Esophagus mucosa (tissue), 1 donor: ENCODE results near the gene KCNAB3. TPM values are rescaled to one million over a fixed set of nuclear protein-coding genes. Genes with fewer than 3 reads are reported as not detected.

ENCODE experiments used
- ATAC-seq: fragments of 200-7000 bp; cut with Tn5 transposase; one replicate; pipeline ENCODE4 v1.9.1; 2020
- total RNA-seq: library from RNA; stranded (reverse); gene quantifications from one replicate; pipeline ENCODE4 v1.2.4, GENCODE V29; 2023
- donor health status: DM: yes; HTN: yes; CAD: no.

KCNAB3 gene
- total RNA-seq, 1 donor from 2014 or later, result 0.44 TPM

- ATAC-seq, result no peak
Observed at GRCh38 chr17:7875804-7876370, 53.8 kb downstream of the KCNAB3 start.

GRCh38 chr17:7873051-7873450 is 56.6 kb downstream of the KCNAB3 start:
- ATAC-seq, result no peak

Other genes with a start within 250 kb of the KCNAB3 start
- 74.1 TPM for gene TP53, start 242.4 kb downstream of the KCNAB3 start, total RNA-seq
- gene WRAP53, start 241.4 kb downstream of the KCNAB3 start, total RNA-seq, result 8.5 TPM
- gene EFNB3, start 224.7 kb downstream of the KCNAB3 start, total RNA-seq, result 1.6 TPM
- 0.04 TPM for gene DNAH2, start 212.1 kb downstream of the KCNAB3 start, total RNA-seq
- gene KDM6B, start 95.6 kb downstream of the KCNAB3 start, total RNA-seq, result 16.7 TPM
- gene TMEM88, start 74.8 kb downstream of the KCNAB3 start, total RNA-seq, result 1.7 TPM
- gene NAA38, start 72.3 kb downstream of the KCNAB3 start, total RNA-seq, result 93.3 TPM
- gene CYB5D1, start 71.9 kb downstream of the KCNAB3 start, total RNA-seq, result 7.6 TPM
- 50.7 TPM for gene CHD3, start 41.1 kb downstream of the KCNAB3 start, total RNA-seq
- gene RNF227, start 13.6 kb downstream of the KCNAB3 start, total RNA-seq, result 2.4 TPM
- 108 TPM for gene TRAPPC1, start 2.1 kb upstream of the KCNAB3 start, total RNA-seq
- gene CNTROB, start 2.4 kb upstream of the KCNAB3 start, total RNA-seq, result 15.4 TPM
- gene GUCY2D, start 72.8 kb upstream of the KCNAB3 start, total RNA-seq, result 3.5 TPM
- gene ALOX15B, start 109.2 kb upstream of the KCNAB3 start, total RNA-seq, result 121 TPM
- 15.0 TPM for gene ALOX12B, start 157.9 kb upstream of the KCNAB3 start, total RNA-seq
- gene ALOXE3, start 188.7 kb upstream of the KCNAB3 start, total RNA-seq, result 4.0 TPM
- gene HES7, start 194.2 kb upstream of the KCNAB3 start, total RNA-seq, result 0.40 TPM
- 65.0 TPM for gene PER1, start 222.5 kb upstream of the KCNAB3 start, total RNA-seq
- gene VAMP2, start 233.1 kb upstream of the KCNAB3 start, total RNA-seq, result 20.9 TPM
- gene TMEM107, start 246.5 kb upstream of the KCNAB3 start, total RNA-seq, result 17.5 TPM